Stimulated activated naive B cell treated with anti-CD40 and anti-IgM and Interleukin-4, amounts not matched to agents 10 μg/mL and 1 μg/mL and 100 μg/mL, for 72 hours (primary cell): ENCODE results near the gene WNT7B.

Experiments used
- ATAC-seq, 2 donors: fragments of 150-1000 bp; cut with Tn5 transposase; replicated peaks; 2 replicates each; pipeline ENCODE4 v1.10.0; 2021; ENCODE audit warnings: moderate library complexity in 1 of 2
- DNase-seq: peaks from one replicate; pipeline ENCODE4 v3.0.0; 2021
- H3K27ac Mint-ChIP-seq: one replicate; pipeline ENCODE4 v1.8.0; 2022; ENCODE audit warnings: mild to moderate bottlenecking, mixed read lengths
- H3K27me3 Mint-ChIP-seq, 2 donors: one replicate each; pipeline ENCODE4 v1.8.0; 2022; ENCODE audit warnings: mixed read lengths in 2 of 2
- H3K36me3 Mint-ChIP-seq, 2 donors: one replicate each; pipeline ENCODE4 v1.8.0; 2022; ENCODE audit warnings: mixed read lengths in 2 of 2, mild to moderate bottlenecking in 1 of 2
- H3K4me1 Mint-ChIP-seq, 2 donors: one replicate each; pipeline ENCODE4 v1.8.0; 2022; ENCODE audit warnings: mixed read lengths in 2 of 2, mild to moderate bottlenecking in 1 of 2
- H3K4me3 Mint-ChIP-seq, 2 donors: one replicate each; pipeline ENCODE4 v1.8.0; 2022; ENCODE audit warnings: mild to moderate bottlenecking in 2 of 2, mixed read lengths in 2 of 2, moderate library complexity in 1 of 2
- H3K9me3 Mint-ChIP-seq, 2 donors: one replicate each; pipeline ENCODE4 v1.8.0; 2022; ENCODE audit warnings: mixed read lengths in 2 of 2, mild to moderate bottlenecking in 1 of 2

WNT7B gene

DNA sequence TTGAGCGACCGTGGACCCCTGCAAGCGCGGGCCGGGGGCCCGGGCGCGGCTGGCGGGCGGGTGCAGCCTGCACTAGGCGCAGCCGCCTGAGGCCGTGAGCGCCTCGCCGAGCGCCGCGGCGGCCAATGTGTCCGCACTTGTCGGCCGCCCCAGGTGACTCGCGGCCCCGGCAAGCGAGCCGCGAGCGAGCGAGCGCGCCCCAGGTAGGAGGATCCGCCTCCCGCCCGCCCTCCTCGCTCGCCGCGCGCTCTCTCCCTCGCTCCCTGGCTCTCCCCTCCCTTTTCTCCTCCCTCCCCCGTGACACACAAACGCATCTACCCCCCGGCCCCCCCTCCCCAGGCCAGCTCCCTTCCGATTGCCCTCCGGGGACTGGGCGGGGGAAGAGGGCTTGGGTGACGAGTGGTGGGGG is at the start of gene WNT7B:
WNT7B (minus strand) TSS at position 160 of the 409 bp plus-strand sequence. CDS start 408 bp downstream, outside the sequence.
- Mint-ChIP-seq H3K9me3 (no peaks in the 10 kb centered on the region), H3K27ac (peak within 1 kb of the TSS; percentile 73), H3K4me1 (peaks cover 12 to 19% of the 10 kb centered on the region in 2 donors), H3K27me3 (peaks cover 28 to 41% of the 10 kb centered on the region in 2 donors), H3K4me3 (peak within 1 kb of the TSS; percentile 65 to 76), H3K36me3 (no peaks in the 10 kb centered on the region)
- ATAC-seq (no peak), DNase-seq (no peak)

DNA sequence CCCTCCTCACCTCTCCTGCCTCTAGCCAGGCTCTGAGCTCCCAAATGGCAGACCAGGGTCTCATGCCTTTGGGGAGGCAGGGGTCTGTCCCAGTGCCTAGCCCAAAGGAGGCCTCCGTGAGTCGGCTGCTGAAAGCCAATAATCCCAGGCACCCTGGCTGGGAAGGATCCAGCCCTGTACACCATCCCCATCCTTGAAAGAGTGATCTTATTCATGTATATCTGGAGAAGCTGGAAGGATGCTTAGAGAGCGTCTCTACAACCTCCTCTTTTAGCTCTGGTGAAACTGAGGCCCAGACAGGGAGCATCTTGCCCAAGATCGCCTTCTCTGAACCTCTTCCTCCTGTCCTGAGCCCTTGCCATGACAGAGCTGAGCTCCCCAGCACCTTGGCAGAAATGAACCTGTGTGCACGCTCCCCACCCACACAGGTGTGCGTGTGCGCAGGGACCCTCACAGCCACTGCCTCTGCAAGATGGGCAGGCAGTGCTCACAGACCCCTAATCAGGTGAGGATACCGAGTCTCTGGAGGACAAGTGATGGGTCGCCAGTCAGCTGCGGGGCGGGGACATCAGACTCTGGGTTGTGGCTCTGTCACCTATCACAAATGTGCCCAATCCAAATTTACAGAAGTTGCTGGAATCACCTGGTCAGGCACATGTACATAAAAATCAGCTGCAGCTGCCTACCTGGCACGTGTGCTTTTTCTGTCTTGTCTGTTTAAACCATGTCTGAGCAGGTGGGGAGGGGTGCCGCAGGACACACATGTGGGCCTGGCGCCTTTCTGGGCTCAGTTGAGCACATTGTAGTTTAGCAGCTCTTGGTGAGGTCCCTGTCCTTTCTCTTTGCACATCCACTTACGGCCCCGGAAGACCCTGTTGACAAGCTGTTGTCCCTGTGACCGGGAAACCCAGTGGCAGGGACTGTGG is 49.3 kb upstream of the WNT7B start:
- peaks cover 5 to 12% of the 10 kb centered on the region in 2 donors for H3K4me1 Mint-ChIP-seq
- peaks cover 38 to 45% of the 10 kb centered on the region in 2 donors for H3K27me3 Mint-ChIP-seq
- ATAC-seq (no peak), DNase-seq (no peak)
- H3K27ac Mint-ChIP-seq, result peak overlapping the region; percentile 60
- H3K36me3 Mint-ChIP-seq, result no peaks in the 10 kb centered on the region
- no peaks in the 10 kb centered on the region for H3K9me3 Mint-ChIP-seq
- H3K4me3 Mint-ChIP-seq, result peak overlapping the region; percentile 74 to 78

DNA sequence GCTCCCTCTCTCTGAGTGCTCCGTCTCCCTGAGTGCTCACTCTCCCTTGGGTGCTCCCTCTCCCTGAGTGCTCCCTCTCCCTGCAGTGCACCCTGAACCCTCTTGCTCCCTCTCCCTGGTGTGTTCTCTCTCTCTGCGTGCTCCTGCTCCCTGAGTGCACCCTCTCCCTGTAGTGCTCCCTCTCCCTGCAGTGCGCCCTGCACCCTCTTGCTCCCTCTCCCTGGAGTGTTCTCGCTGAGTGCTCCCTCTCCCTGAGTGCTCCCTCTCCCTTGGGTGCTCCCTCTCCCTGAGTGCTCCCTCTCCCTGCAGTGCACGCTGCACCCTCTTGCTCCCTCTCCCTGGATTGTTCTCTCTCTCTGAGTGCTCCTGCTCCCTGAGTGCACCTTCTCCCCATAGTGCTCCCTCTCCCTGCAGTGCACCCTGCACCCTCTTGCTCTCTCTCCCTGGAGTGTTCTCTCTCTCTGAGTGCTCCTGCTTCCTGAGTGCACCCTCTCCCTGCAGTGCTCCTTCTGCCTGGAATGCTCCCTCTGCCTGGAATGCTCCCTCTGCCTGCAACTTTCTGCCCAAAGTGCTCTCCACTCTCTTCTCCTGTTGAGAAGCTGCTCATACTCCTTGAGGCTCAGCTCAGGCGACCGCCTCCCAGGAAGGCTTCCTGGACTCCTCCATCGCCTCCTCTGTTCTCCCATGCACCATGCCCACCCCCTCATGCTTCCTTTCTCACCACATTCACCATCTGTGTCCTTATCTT is 48.4 kb upstream of the WNT7B start:
- Mint-ChIP-seq H3K9me3 (no peaks in the 10 kb centered on the region), H3K4me3 (no peak overlapping the region), H3K36me3 (no peaks in the 10 kb centered on the region), H3K27ac (no peak overlapping the region), H3K27me3 (peaks cover 38 to 45% of the 10 kb centered on the region in 2 donors), H3K4me1 (peaks cover 5 to 12% of the 10 kb centered on the region in 2 donors)
- DNase-seq (no peak), ATAC-seq (no peak)

DNA sequence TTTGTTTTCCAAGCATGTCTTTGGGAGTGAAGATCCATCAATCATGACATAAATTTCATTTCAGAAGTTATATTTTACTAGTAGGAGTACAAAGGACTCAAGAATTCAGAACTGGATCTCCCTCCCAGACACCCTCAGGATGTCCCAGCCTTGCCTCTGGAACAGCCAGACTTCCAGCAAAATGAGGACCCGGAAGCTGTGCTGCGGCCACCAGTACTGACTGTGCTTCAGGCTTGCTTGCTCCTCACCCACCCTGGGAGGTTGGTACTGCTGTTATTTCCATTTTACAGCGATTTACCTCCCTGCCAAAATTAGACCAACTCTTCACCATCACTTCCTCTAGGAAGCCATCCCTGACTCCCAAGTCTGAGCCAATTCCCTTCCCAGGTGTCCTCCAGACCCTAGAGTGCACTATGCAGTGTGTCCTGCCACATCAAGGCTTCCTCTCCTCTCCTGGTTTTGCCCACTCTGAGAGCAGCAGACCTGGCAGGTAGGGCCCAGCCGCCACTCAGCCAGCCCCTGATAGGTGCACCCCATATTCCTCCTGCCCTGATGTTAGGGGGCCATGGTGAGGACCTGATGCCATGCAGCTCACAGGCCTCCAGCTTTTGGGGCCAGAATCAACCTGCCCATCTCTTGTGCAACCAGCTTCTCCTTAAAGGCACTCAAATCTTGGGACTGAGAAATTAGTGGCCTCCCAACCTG is 47.3 kb upstream of the WNT7B start:
- Mint-ChIP-seq H3K4me3 (no peak overlapping the region), H3K36me3 (no peaks in the 10 kb centered on the region), H3K9me3 (no peaks in the 10 kb centered on the region), H3K27ac (no peak overlapping the region), H3K27me3 (peaks cover 38 to 45% of the 10 kb centered on the region in 2 donors), H3K4me1 (peaks cover 5 to 12% of the 10 kb centered on the region in 2 donors)
- no peak for ATAC-seq
- DNase-seq, result no peak

DNA sequence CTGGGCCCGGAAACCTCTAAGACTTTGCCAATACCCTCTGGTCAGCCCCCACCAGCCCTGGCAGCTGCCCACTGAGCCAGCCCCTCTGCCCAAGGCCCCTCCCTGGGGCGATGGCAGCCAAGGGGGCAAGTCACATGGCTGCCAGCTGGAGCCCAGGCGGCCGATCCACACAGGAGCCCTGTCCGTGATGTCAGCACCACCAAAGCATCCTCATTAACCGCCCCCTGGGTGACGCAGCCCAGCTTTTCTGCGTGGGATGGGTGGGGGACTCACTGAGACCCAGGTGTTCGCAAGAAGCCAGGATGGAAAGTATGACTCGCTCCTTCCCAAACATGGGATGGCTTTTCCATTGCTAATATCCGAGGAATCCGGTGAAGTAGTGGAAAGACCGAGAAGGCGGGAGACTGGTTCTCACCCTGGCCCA is 46.6 kb upstream of the WNT7B start:
- peaks cover 38 to 45% of the 10 kb centered on the region in 2 donors for H3K27me3 Mint-ChIP-seq
- H3K4me1 Mint-ChIP-seq, result peaks cover 5 to 12% of the 10 kb centered on the region in 2 donors
- no peak overlapping the region for H3K27ac Mint-ChIP-seq
- no peak for ATAC-seq
- no peaks in the 10 kb centered on the region for H3K36me3 Mint-ChIP-seq
- DNase-seq, result no peak
- H3K9me3 Mint-ChIP-seq, result no peaks in the 10 kb centered on the region
- no peak overlapping the region for H3K4me3 Mint-ChIP-seq

DNA sequence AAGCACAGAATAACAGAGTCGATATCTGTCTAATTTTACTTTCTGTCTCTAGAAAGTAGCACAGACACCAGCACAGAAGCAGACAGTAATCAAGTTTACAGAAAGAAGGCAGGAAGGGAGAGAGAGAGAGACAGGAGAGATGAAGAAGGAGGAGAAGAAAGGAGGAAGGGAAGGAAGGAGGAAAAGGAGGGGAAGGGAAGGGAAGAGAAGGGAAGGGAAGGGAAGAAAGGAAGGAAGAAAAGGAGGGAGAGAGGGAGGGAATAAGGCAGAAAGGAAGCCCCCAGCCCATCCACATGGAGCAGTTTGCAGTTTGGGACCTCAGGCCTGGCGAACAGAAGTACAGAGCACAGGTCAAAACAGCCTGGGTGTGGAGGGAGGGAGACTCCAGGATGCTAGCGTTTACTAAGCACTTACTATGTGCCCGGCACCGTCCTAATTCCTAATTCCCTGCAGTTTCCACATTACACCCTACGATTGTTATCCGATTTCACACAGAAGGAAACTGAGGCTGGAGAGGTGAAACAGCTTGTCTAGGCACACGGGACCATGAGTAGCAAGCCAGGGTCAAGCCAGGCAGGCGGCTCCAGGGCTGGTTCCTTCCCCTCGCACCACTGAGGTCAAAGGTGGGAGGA is 46.0 kb upstream of the WNT7B start:
- no peak overlapping the region for H3K27ac Mint-ChIP-seq
- peaks cover 35 to 40% of the 10 kb centered on the region in 2 donors for H3K27me3 Mint-ChIP-seq
- H3K36me3 Mint-ChIP-seq, result no peaks in the 10 kb centered on the region
- H3K4me1 Mint-ChIP-seq, result peaks cover 5 to 11% of the 10 kb centered on the region in 2 donors
- H3K9me3 Mint-ChIP-seq, result no peaks in the 10 kb centered on the region
- no peak for DNase-seq
- no peak for ATAC-seq
- no peak overlapping the region for H3K4me3 Mint-ChIP-seq

DNA sequence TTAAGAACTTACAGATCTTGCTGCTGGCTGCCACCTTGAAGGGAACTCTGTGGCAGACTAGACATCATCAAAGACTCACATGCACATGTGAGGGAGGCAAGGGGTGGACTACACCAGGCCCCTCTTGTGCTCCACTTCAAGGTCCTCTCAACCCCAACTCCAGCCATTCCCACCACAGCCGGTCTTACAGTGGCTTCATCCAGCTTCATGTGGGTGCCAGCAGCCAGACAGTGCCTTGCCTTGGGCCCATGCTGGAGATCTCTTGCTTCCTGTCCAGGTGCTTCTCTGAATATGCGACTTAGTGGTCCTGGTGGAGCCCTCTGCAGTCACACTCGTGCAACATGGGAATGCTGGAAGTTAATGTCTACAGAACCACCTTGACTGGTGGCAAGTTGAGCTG is 44.6 kb upstream of the WNT7B start:
- Mint-ChIP-seq H3K4me3 (no peak overlapping the region), H3K36me3 (no peaks in the 10 kb centered on the region), H3K27me3 (peaks cover 25 to 31% of the 10 kb centered on the region in 2 donors), H3K9me3 (no peaks in the 10 kb centered on the region), H3K27ac (no peak overlapping the region), H3K4me1 (peaks cover under 1 to 3% of the 10 kb centered on the region in 2 donors)
- ATAC-seq (no peak), DNase-seq (no peak)

DNA sequence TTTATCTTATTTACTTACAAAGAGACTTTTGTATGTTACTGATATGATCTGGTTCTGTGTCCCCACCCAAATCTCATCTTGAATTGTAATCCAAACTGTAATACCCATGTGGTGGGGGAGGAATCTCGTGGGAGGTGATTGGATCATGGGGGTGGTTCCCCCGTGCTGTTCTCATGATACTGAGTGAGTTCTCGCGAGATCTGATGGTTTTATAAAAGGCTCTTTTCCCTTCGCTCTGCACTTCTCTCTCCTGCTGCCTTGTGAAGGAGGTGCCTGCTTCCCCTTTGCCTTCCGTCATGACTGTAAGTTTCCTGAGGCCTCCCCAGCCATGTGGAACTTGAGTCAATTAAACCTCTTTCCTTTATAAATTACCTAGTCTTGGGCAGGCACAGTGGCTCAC is 42.4 kb upstream of the WNT7B start:
- DNase-seq (no peak), ATAC-seq (no peak)
- Mint-ChIP-seq H3K27me3 (peaks cover 3 to 9% of the 10 kb centered on the region in 2 donors), H3K4me1 (no peaks in the 10 kb centered on the region), H3K4me3 (no peak overlapping the region), H3K9me3 (no peaks in the 10 kb centered on the region), H3K27ac (no peak overlapping the region), H3K36me3 (no peaks in the 10 kb centered on the region)

DNA sequence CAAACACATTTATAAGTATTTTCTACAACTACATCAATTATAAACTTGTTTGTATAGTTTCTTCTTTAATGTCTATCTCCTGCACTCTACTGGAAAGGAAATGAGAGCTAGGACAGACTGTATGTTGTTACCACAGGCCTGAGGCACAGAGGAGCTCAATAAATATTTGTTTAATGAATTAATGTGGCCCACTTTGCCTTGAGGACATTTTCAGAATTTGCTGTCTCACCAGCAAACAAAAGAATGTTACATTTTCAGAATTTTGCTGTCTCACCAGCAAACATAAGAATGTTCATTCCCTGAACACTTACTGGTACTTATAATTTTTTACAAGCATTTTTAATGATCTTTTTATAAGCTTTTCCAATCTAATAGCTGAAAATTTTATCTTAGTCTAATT is 41.9 kb upstream of the WNT7B start:
- Mint-ChIP-seq H3K9me3 (no peaks in the 10 kb centered on the region), H3K36me3 (no peaks in the 10 kb centered on the region), H3K27me3 (peaks cover 0 to 5% of the 10 kb centered on the region in 2 donors), H3K27ac (no peak overlapping the region), H3K4me3 (no peak overlapping the region), H3K4me1 (no peaks in the 10 kb centered on the region)
- no peak for ATAC-seq
- DNase-seq, result no peak

DNA sequence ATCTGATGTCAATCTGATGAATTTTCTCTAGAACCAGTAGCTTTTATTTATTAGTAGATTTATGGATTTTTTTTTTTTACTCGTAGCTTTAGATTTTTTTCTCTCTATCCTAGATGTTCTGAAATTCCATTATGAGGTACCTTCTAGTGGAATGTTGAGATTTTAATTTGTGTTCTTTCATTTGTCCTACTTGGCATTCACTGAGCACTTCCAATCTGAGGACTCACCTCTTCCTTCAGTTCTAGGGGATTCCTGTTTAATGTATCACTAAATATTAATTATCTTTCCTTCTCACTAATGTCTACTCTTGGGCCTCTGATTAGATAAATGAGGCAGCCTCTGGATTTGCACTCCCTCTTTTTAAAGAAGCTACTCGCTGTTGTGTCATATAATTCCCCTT is 40.2 kb upstream of the WNT7B start:
- Mint-ChIP-seq H3K4me1 (peaks cover 4 to 9% of the 10 kb centered on the region in 2 donors), H3K27me3 (no peaks in the 10 kb centered on the region), H3K4me3 (no peak overlapping the region), H3K36me3 (no peaks in the 10 kb centered on the region), H3K27ac (no peak overlapping the region), H3K9me3 (no peaks in the 10 kb centered on the region)
- no peak for ATAC-seq
- DNase-seq, result no peak

DNA sequence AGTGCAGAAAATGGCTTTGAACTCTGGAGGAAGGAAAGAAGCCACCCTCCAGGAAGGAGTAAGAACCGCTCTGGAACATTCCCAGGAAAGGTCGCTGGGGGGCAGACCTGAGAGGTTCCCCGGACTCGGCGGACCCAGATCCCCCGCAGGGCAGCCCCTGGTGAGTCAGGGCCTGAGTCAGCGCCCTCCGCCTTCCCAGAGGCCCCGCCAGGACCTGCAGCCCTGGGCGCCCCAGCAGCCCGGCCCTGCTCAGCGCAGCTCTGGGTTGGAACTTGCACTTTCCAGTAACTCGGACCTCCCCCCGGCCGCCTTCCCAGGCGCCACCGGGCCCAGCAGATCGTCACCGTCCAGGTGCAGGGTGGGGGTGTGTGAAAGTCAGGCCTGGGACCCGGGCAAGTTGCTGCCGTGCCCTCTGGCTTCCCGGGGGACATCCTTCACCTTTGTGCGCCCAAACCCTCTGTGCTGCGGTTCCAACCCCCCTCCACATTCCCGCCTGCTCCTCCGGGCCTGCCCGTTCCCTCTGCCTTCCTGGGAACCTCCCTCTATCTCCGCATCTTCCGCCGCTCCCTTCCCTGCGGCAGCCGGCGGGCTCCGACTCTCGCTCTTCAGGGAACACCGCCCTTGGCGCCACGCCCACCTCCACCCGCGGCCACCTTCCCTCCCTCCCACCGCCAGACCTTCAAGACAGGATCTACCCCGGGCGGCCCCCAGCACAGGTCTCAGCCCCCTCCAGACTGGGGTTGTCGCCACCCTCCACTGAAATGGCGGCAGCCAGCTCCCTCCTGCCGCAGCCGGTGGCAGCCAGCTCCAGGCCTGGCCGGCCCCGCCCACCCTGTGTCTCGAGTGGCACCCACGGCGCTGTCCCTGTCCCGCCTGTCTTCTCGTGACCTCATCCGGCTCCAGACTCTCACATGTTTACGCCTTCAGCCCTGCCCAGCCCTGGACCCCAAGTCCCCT is 36.8 kb upstream of the WNT7B start:
- Mint-ChIP-seq H3K27ac (peak overlapping the region; percentile 84), H3K9me3 (peaks cover 0 to 2% of the 10 kb centered on the region in 2 donors), H3K4me1 (peaks cover 4 to 9% of the 10 kb centered on the region in 2 donors), H3K4me3 (peak overlapping the region; percentile 84 to 89), H3K27me3 (no peaks in the 10 kb centered on the region), H3K36me3 (peaks cover 3% of the 10 kb centered on the region in 2 donors)
- DNase-seq (peak; percentile 83), ATAC-seq (peak; percentile 96 to 97)

DNA sequence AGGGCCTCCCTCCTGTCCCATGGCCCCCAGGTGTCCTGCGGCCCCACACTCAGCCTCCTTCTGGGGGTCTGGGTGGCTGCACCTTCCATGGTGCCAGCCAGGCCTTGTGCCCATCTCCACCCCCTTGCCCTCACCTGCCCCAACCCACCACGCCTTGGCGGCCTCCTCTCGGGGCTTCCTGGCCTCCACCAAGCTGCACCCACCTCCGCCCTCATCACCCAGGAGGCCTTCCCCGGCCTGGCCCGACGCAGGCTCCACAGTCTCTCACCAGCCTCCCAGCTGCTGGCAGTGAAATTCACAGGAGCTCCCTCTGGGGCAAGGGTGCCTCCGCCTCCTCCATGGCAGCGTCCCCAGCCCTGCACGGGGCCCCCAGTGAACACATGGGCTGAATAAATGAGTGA is 35.9 kb upstream of the WNT7B start:
- peak overlapping the region; percentile 84 for H3K27ac Mint-ChIP-seq
- H3K9me3 Mint-ChIP-seq, result peaks cover 0 to 2% of the 10 kb centered on the region in 2 donors
- H3K4me3 Mint-ChIP-seq, result peak overlapping the region; percentile 84 to 89
- no peaks in the 10 kb centered on the region for H3K27me3 Mint-ChIP-seq
- H3K4me1 Mint-ChIP-seq, result peaks cover 4 to 9% of the 10 kb centered on the region in 2 donors
- ATAC-seq (peak in 1 of 2 donors; percentile 1), DNase-seq (no peak)
- peaks cover 3% of the 10 kb centered on the region in 2 donors for H3K36me3 Mint-ChIP-seq
